ENCODE results near the gene FXYD6.
"Not testable (repeated sequence)": the region's sequence is repeated elsewhere in the genome, so short reads cannot be mapped to it uniquely, and the experiment has no call there.

The FXYD6 gene

GRCh38 chr11:117868815-117869561 is 7.5 kb downstream of the FXYD6 start:
- no peak for DNase-seq (ENCODE audit: low read depth)

- no peak for DNase-seq (ENCODE audit: low read depth)
Observed at GRCh38 chr11:117868088-117868487, 8.4 kb downstream of the FXYD6 start.

- DNase-seq (ENCODE audit: low read depth) = no peak
Observed at GRCh38 chr11:117866526-117866925, 9.9 kb downstream of the FXYD6 start.

GRCh38 chr11:117865546-117865945 is 10.9 kb downstream of the FXYD6 start:
- DNase-seq (ENCODE audit: low read depth) = not testable (repeated sequence)

- no peak for DNase-seq (ENCODE audit: low read depth)
Observed at GRCh38 chr11:117863383-117863782, 13.1 kb downstream of the FXYD6 start.

GRCh38 chr11:117862753-117863152 is 13.7 kb downstream of the FXYD6 start:
- no peak for DNase-seq (ENCODE audit: low read depth)

- DNase-seq (ENCODE audit: low read depth) = no peak
Observed at GRCh38 chr11:117862019-117862725, 14.3 kb downstream of the FXYD6 start.

GRCh38 chr11:117861151-117862018 is 15.1 kb downstream of the FXYD6 start:
- DNase-seq (ENCODE audit: low read depth) = no peak

- no peak for DNase-seq (ENCODE audit: low read depth)
Observed at GRCh38 chr11:117860139-117860538, 16.3 kb downstream of the FXYD6 start.

- no peak for DNase-seq (ENCODE audit: low read depth)
Observed at GRCh38 chr11:117859488-117860112, 16.9 kb downstream of the FXYD6 start.

GRCh38 chr11:117859061-117859460 is 17.4 kb downstream of the FXYD6 start:
- DNase-seq (ENCODE audit: low read depth) = no peak

GRCh38 chr11:117857734-117858414 is 18.6 kb downstream of the FXYD6 start:
- no peak for DNase-seq (ENCODE audit: low read depth)

GRCh38 chr11:117855912-117856651 is 20.4 kb downstream of the FXYD6 start:
- no peak for DNase-seq (ENCODE audit: low read depth)

GRCh38 chr11:117855186-117855845 is 21.1 kb downstream of the FXYD6 start:
- DNase-seq (ENCODE audit: low read depth) = no peak

- DNase-seq (ENCODE audit: low read depth) = no peak
Observed at GRCh38 chr11:117852309-117852708, 24.1 kb downstream of the FXYD6 start.

- DNase-seq (ENCODE audit: low read depth) = no peak
Observed at GRCh38 chr11:117851852-117852251, 24.6 kb downstream of the FXYD6 start.

- no peak for DNase-seq (ENCODE audit: low read depth)
Observed at GRCh38 chr11:117851106-117851505, 25.4 kb downstream of the FXYD6 start.

GRCh38 chr11:117849781-117850414 is 26.6 kb downstream of the FXYD6 start:
- no peak for DNase-seq (ENCODE audit: low read depth)

GRCh38 chr11:117843666-117844484 is 32.6 kb downstream of the FXYD6 start:
- DNase-seq (ENCODE audit: low read depth) = peak; percentile 62

Data from activated T-helper 1 cell treated with Interleukin-2 at 50 U/mL for 16 hours (primary cell).